HG03571 (cell line): Measurements from ENCODE around the gene PFKFB3.
"Not testable (repeated sequence)": the region's sequence is repeated elsewhere in the genome, so short reads cannot be mapped to it uniquely, and the experiment has no call there.

Source experiments
- ATAC-seq: cut with Tn5 transposase; IDR thresholded peaks from one replicate; pipeline ENCODE4 v1.9.1; 2021; ENCODE audit not compliant: unreplicated experiment

The PFKFB3 gene

GRCh38 chr10:6177880-6178281 lies 24.9 kb upstream of the PFKFB3 start:
- ATAC-seq = no peak

GRCh38 chr10:6178581-6178980 lies 24.2 kb upstream of the PFKFB3 start:
- ATAC-seq = no peak

GRCh38 chr10:6179078-6179477 lies 23.7 kb upstream of the PFKFB3 start:
- no peak for ATAC-seq

- ATAC-seq = no peak
These were observed 22.1 kb upstream of the PFKFB3 start for GRCh38 chr10:6180480-6181110.

DNA sequence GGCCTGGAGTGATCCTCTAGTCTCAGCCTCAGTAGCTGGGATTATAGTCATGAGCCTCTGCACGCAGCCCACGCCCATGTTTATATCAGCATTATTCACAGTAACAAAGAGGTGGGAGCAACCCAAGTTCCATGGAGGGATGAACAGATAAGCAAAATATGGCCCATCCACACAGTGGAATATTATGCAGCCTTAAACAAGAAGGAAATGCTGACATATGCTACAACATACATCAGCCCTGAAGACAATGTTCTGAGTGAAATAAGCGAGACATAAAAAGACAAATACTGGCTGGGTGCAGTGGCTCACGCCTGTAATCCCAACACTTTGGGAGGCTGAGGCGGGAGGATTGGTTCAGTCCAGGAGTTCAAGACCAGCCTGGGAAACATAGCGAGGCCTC lies 21.5 kb upstream of the PFKFB3 start:
- ATAC-seq = no peak

DNA sequence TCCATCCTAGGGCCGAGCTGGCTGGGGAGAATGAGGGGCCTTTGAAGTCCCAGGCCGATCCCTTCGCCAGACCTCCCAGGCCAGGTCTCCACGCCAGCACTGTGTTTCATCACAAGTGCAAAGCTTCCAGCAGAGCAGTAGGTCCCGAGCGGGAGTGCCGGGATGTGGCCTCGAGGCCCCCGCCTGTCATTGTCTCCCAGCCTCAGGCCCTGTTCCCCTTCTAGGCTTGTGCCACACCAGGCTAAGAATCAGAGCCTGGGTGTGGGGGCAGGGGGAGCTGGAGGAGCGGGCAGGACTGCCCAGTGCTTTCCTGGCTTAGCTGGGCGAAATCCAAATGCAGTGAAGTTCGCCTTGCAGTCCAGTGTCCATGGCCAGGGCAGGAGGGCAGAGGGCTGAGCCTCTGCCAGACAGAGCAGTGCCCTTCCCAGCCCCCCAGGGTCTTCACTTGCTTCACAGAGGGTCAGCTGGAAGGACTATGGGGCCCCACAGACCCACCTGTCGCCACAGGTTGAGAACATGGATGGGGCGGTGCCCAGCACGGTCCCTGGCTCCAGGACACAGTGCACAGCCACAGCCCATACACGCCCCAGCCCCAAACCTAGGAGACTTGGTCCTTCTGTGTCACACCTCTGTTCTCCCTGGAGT lies 20.2 kb upstream of the PFKFB3 start:
- no peak for ATAC-seq

DNA sequence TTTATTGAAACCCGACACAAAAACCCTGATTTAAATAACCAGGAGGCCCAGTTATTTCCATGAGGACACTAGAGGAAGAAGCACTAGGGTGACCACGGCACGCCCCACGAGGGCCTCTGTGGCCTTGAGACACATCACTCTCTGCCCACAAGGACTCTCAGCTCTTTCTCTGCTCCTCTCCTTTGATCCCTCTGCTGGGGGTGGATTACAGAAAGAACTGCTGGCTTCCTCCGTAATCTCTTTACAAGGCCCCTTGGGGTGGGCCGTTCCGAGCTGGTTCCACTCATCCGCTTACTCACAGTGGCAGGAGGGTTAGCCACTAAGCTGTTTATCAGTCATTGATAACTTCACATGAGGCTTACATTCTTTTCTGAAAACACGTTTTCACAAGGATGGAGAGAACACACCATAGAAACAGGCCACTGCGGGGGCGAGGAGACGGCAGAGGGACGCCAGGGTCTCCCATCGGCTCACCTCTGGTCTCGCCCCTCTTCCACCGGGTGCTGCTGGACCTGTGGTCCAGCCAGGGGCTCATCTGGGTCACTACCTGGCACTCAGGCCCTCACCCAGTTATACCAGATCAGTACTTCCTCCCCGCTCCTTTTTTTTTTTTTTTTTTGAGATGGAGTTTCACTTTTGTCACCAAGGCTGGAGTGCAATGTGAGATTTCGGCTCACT lies 17.6 kb upstream of the PFKFB3 start:
- ATAC-seq = no peak

GRCh38 chr10:6186894-6187256 lies 15.9 kb upstream of the PFKFB3 start:
- no peak for ATAC-seq

DNA sequence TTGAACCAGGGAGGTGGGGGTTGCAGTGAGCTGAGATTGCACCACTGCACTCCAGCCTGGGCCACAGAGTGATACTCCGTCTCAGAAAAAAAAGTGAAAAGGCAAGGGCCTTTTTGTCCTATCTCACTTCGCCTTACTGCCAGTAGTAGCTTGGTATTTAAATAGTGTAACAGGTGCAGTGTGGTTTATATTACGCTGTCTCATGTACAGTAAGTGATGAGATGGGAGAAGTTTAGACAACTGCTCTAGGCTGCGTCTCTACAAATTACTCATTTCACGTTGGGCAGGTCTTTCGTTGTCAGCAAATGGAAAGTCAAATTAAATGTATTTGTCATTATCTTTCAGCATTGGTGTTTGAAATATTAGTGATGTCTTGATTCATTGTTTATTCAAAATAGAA lies 15.5 kb upstream of the PFKFB3 start:
- no peak for ATAC-seq

GRCh38 chr10:6190033-6190432 lies 12.7 kb upstream of the PFKFB3 start:
- not testable (repeated sequence) for ATAC-seq

DNA sequence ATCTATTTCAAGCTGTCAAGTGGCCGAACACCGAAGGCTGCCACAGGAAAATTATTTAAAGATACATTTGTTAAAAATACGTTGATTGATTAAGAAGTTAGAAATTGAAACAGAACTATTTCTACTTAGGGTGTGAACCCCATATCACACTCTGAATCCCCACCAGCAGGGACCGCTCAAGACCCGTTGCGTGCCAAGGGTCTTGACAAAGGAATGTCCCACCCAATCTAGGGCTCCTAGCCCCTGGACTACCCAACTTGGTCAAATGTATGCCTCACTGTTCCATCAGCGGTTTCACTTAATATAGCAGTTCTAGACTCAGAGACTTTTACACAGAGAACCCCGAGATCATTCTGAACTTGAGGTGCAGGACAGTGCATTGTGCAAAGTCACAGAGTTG lies 11.6 kb upstream of the PFKFB3 start:
- ATAC-seq = no peak

- ATAC-seq = no peak
These were observed 11.2 kb upstream of the PFKFB3 start for GRCh38 chr10:6191569-6191968.

- not testable (repeated sequence) for ATAC-seq
These were observed 9.4 kb upstream of the PFKFB3 start for GRCh38 chr10:6193342-6193741.

DNA sequence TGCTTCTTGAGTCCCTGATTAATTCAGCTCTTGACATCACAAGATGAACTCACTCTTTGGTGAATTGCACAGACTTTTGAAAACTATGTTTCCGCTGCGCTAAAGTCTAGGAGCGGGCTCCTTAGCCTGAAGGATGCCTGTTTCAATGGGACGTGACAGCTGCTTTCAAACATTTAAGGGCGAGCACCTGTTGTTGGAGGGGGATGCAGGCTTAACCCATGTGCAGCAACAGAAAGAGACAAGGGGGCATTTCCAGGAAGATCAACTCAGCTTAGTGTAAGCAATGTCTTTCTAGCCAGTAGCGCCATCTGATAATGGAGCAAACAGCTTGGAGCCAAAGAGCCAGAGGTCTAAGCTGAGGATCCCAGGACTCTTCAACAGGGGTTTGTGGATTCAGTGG lies 8.4 kb upstream of the PFKFB3 start:
- no peak for ATAC-seq

GRCh38 chr10:6195376-6195775 lies 7.4 kb upstream of the PFKFB3 start:
- no peak for ATAC-seq

GRCh38 chr10:6195846-6196245 lies 6.9 kb upstream of the PFKFB3 start:
- ATAC-seq = no peak

DNA sequence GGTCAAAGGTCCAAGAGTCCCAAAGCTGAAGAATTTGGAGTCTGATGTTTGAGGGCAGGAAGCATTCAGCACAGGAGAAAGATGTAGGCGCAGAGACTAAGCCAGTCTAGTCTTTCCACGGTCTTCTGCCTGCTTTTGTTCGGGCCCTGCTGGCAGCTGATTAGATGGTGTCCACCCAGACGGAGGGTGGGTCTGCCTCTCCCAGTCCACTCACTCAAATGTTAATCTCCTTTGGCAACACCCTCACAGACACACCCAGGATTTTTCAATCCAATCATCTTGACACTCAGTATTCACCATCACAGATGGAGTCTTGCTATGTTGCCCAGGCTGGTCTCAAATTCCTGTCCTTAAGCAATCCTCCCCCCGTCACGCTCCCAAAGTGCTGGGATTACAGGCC lies 6.2 kb upstream of the PFKFB3 start:
- ATAC-seq = not testable (repeated sequence)

- ATAC-seq = no peak
These were observed 5.4 kb upstream of the PFKFB3 start for GRCh38 chr10:6197321-6197720.

GRCh38 chr10:6198171-6198570 lies 4.6 kb upstream of the PFKFB3 start:
- ATAC-seq = no peak

GRCh38 chr10:6199131-6199733 lies 3.5 kb upstream of the PFKFB3 start:
- no peak for ATAC-seq

- no peak for ATAC-seq
These were observed 2.3 kb upstream of the PFKFB3 start for GRCh38 chr10:6200440-6200733.
